DOHH2 (cell line): ENCODE data around the gene PECR.

Experiments
- CTCF ChIP-seq: fragments of 200-600 bp; sonication (generic); IDR thresholded peaks from one replicate; pipeline ENCODE4 v1.5.1; 2014; ENCODE audit warnings: antibody characterized with exemption, mild to moderate bottlenecking, low read depth, low read length; ENCODE audit not compliant: poor library complexity, severe bottlenecking
- EZH2phosphoT487 ChIP-seq: fragments of 200-600 bp; sonication (generic); IDR thresholded peaks from 2 replicates; pipeline ENCODE4 v1.6.1; 2017; ENCODE audit warnings: borderline replicate concordance, mild to moderate bottlenecking, antibody characterized with exemption, low read length, moderate library complexity, mixed read lengths

- TF ChIP-seq CTCF (no peak), EZH2phosphoT487 (no peak)
Measured at GRCh38 chr2:216069028-216069427, 12.6 kb downstream of the PECR start.
